Ascending aorta (tissue), 2 donors: ENCODE measurements around the gene CNEP1R1. TPM values are rescaled to one million over a fixed set of nuclear protein-coding genes. Genes with fewer than 3 reads are reported as not detected.

Experiments
- DNase-seq, 2 donors: peaks; one replicate each; pipeline ENCODE4 v3.0.0-alpha.2; 2019; ENCODE audit warnings: low spot score in 2 of 2
- H3K27ac ChIP-seq, 2 donors: fragments of 200-600 bp; sonication (generic); one replicate each; pipeline ENCODE4 v1.5.1; 2016 to 2017; ENCODE audit warnings: mild to moderate bottlenecking in 1 of 2
- H3K27me3 ChIP-seq: fragments of 200-600 bp; sonication (generic); one replicate; pipeline ENCODE4 v1.5.1; 2017
- H3K36me3 ChIP-seq, 2 donors: fragments of 200-600 bp; sonication (generic); one replicate each; pipeline ENCODE4 v1.5.1; 2016
- H3K4me1 ChIP-seq, 2 donors: fragments of 200-600 bp; sonication (generic); one replicate each; pipeline ENCODE4 v1.5.1; 2016 to 2017; ENCODE audit warnings: mild to moderate bottlenecking in 1 of 2
- H3K4me3 ChIP-seq, 2 donors: fragments of 200-600 bp; sonication (generic); one replicate each; pipeline ENCODE4 v1.5.1; 2016 to 2017; ENCODE audit warnings: mild to moderate bottlenecking in 1 of 2
- H3K9me3 ChIP-seq, 2 donors: fragments of 200-600 bp; sonication (generic); one replicate each; pipeline ENCODE4 v1.5.1; 2016
- CTCF ChIP-seq, 3 experiments: fragments of 200-600 bp in 2 of 3; fragments of 450-650 bp in 1 of 3; sonication (generic) in 2 of 3; IDR thresholded peaks; one replicate each; pipeline ENCODE4 v1.5.1; 2016 to 2019; ENCODE audit warnings: antibody characterized with exemption in 3 of 3, mild to moderate bottlenecking in 1 of 3, moderate library complexity in 1 of 3
- intact Hi-C: fragments of 100-400 bp; cut with DNase I; formaldehyde crosslinking; loops from one replicate; pipeline ENCODE4 v1.15.1; 2023
- total RNA-seq: library from RNA; depleted of rRNA; stranded (reverse); fragments of >200 nt; gene quantifications from one replicate; pipeline ENCODE4 v1.1.0, GENCODE V29; 2016

CNEP1R1 gene
- total RNA-seq, 1 donor from 2014 or later, result 5.9 TPM

DNA sequence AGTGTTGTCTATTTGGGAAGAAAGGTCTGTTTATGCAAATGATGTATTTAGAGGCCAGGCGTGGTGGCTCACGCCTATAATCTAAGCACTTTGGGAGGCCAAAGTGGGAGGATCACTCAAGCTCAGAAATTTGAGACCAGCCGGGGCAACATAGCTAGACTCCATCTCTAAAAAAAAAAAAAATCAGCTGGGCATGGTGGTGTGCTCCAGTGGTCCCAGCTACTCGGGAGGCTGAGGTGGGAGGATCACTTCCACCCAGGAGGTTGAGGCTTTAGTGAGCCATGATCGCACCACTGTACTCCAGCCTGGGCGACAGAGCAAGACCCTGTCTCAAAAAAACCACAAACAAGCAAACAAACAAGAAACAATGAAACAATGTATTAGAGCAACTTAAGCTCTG lies 21.8 kb downstream of the CNEP1R1 start:
- no peaks in the 10 kb centered on the region for H3K9me3 ChIP-seq
- no peak for TF ChIP-seq CTCF (IDR thresholded peaks at IDR 0.05)
- no peaks in the 10 kb centered on the region for H3K27me3 ChIP-seq
- H3K4me3 ChIP-seq, result no peak overlapping the region
- no peaks in the 10 kb centered on the region for H3K36me3 ChIP-seq
- intact Hi-C loops, result no loop called here
- no peak for DNase-seq
- H3K27ac ChIP-seq, result no peak overlapping the region
- H3K4me1 ChIP-seq, result no peaks in the 10 kb centered on the region

DNA sequence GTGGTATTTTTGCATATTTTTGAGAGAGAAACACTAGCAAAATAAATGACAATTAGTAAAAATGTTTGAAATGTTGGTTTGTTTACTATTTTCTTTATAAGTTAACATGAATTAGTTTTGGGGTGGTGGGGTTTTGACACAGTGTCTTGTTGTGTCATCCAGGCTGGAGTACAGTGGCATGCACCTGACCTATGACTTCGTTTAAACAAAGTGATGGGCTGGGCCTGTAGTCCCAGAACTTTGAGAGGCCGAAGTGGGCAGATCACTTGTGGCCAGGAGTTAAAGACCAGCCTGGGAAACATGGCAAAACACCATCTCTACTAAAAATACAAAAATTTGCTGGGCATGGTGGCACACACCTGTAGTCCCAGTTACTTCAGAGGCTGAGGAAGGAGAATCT lies 22.8 kb downstream of the CNEP1R1 start:
- Histone ChIP-seq H3K9me3 (no peaks in the 10 kb centered on the region), H3K36me3 (no peaks in the 10 kb centered on the region), H3K4me3 (no peak overlapping the region), H3K4me1 (no peaks in the 10 kb centered on the region), H3K27me3 (no peaks in the 10 kb centered on the region), H3K27ac (no peak overlapping the region)
- no peak for DNase-seq
- intact Hi-C loops, result no loop called here
- TF ChIP-seq CTCF (IDR thresholded peaks at IDR 0.05), result no peak

DNA sequence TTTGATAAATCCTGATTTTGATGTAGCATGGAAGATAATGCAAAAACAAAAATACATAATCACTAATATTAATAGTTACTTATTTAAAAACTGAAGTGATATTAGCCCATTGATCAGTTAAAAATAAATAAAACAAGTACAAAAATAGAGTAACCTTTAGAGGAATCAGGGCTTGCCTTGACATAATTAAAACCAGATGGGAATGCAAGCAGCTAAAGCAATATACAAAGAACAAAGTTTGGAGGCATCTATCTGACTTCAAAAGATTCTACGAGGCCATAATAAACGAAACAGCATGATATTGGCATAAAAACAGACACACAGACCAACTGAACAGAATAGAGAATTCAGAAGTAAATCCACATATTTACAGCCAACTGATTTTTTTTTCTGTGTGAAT lies 25.8 kb downstream of the CNEP1R1 start:
- no peaks in the 10 kb centered on the region for H3K27me3 ChIP-seq
- peaks cover 2 to 5% of the 10 kb centered on the region in 2 donors for H3K9me3 ChIP-seq
- intact Hi-C loops, result no loop called here
- no peak for DNase-seq
- H3K4me3 ChIP-seq, result no peak overlapping the region
- H3K4me1 ChIP-seq, result no peaks in the 10 kb centered on the region
- no peaks in the 10 kb centered on the region for H3K36me3 ChIP-seq
- no peak overlapping the region for H3K27ac ChIP-seq
- no peak for TF ChIP-seq CTCF (IDR thresholded peaks at IDR 0.05)

- intact Hi-C loops, result no loop called here
- TF ChIP-seq CTCF (IDR thresholded peaks at IDR 0.05), result no peak
- Histone ChIP-seq H3K36me3 (no peaks in the 10 kb centered on the region), H3K27ac (no peak overlapping the region), H3K9me3 (peaks cover 9 to 13% of the 10 kb centered on the region in 2 donors), H3K4me1 (no peaks in the 10 kb centered on the region), H3K27me3 (no peaks in the 10 kb centered on the region), H3K4me3 (no peak overlapping the region)
- DNase-seq, result no peak
Measured at GRCh38 chr16:50056226-50056625, 31.2 kb downstream of the CNEP1R1 start.

- Histone ChIP-seq H3K27me3 (no peaks in the 10 kb centered on the region), H3K36me3 (no peaks in the 10 kb centered on the region), H3K27ac (no peak overlapping the region), H3K4me1 (no peaks in the 10 kb centered on the region), H3K9me3 (peaks cover 9 to 13% of the 10 kb centered on the region in 2 donors), H3K4me3 (no peak overlapping the region)
- intact Hi-C loops, result no loop called here
- DNase-seq, result no peak
- TF ChIP-seq CTCF (IDR thresholded peaks at IDR 0.05), result no peak
Measured at GRCh38 chr16:50058091-50058771, 33.2 kb downstream of the CNEP1R1 start.

GRCh38 chr16:50059111-50059510 lies 34.1 kb downstream of the CNEP1R1 start:
- no peak for TF ChIP-seq CTCF (IDR thresholded peaks at IDR 0.05)
- Histone ChIP-seq H3K36me3 (no peaks in the 10 kb centered on the region), H3K27ac (no peak overlapping the region), H3K4me1 (no peaks in the 10 kb centered on the region), H3K27me3 (no peaks in the 10 kb centered on the region), H3K4me3 (no peak overlapping the region), H3K9me3 (peaks cover 9 to 13% of the 10 kb centered on the region in 2 donors)
- no peak for DNase-seq
- intact Hi-C loops, result no loop called here
